Measurements from ENCODE around the gene ARHGAP31.

GRCh38 chr3:119340014-119340413 lies 45.8 kb downstream of the ARHGAP31 start:
- TF ChIP-seq CTCF (tag by site-specific recombination; IDR thresholded peaks at IDR 0.05), result no peak
- no peak for TF ChIP-seq ZNF394 (tag by site-specific recombination; IDR thresholded peaks at IDR 0.05; ENCODE audit: borderline replicate concordance)
- no peak for TF ChIP-seq HOXA7 (CRISPR knock-in tag; IDR thresholded peaks at IDR 0.05; ENCODE audit: borderline replicate concordance)
- no peak for TF ChIP-seq YY1 (tag by site-specific recombination; IDR thresholded peaks at IDR 0.05)
- TF ChIP-seq ZFP37 (tag by site-specific recombination; IDR thresholded peaks at IDR 0.05), result no peak
